ENCODE data around the gene UBFD1.

The UBFD1 gene

GRCh38 chr16:23552161-23552560 lies 5.4 kb upstream of the UBFD1 start:
- DNase-seq (ENCODE audit: low read depth), result no peak
- TF ChIP-seq CTCF (conservative IDR thresholded peaks at IDR 0.05; ENCODE audit: control insufficient read depth, insufficient read depth, low read depth, low read length), result no peak

GRCh38 chr16:23554536-23554935 lies 3.0 kb upstream of the UBFD1 start:
- H3K4me3 ChIP-seq (ENCODE audit: control insufficient read depth, low read depth, low read length), result no peak overlapping the region
- no peak for DNase-seq (ENCODE audit: low read depth)
- TF ChIP-seq CTCF (conservative IDR thresholded peaks at IDR 0.05; ENCODE audit: control insufficient read depth, insufficient read depth, low read depth, low read length), result no peak

More at GRCh38 chr16:23552161-23552560, 5.4 kb upstream of the UBFD1 start:
- H3K4me3 ChIP-seq (ENCODE audit: control insufficient read depth, low read depth, low read length), result no peak overlapping the region

- peak; percentile 56 for DNase-seq (ENCODE audit: low read depth)
- H3K4me3 ChIP-seq (ENCODE audit: control insufficient read depth, low read depth, low read length), result peak overlapping the region; percentile 92
- no peak for TF ChIP-seq CTCF (conservative IDR thresholded peaks at IDR 0.05; ENCODE audit: control insufficient read depth, insufficient read depth, low read depth, low read length)
Measured at GRCh38 chr16:23557779-23558702, 514 bp downstream of the UBFD1 start.

- DNase-seq (ENCODE audit: low read depth), result no peak
- no peak overlapping the region for H3K4me3 ChIP-seq (ENCODE audit: control insufficient read depth, low read depth, low read length)
- no peak for TF ChIP-seq CTCF (conservative IDR thresholded peaks at IDR 0.05; ENCODE audit: control insufficient read depth, insufficient read depth, low read depth, low read length)
Measured at GRCh38 chr16:23561586-23561985, 4.1 kb downstream of the UBFD1 start.

- DNase-seq (ENCODE audit: low read depth), result no peak
- TF ChIP-seq CTCF (conservative IDR thresholded peaks at IDR 0.05; ENCODE audit: control insufficient read depth, insufficient read depth, low read depth, low read length), result no peak
- H3K4me3 ChIP-seq (ENCODE audit: control insufficient read depth, low read depth, low read length), result no peak overlapping the region
Measured at GRCh38 chr16:23562505-23562904, 5.0 kb downstream of the UBFD1 start.

- no peak for TF ChIP-seq CTCF (conservative IDR thresholded peaks at IDR 0.05; ENCODE audit: control insufficient read depth, insufficient read depth, low read depth, low read length)
- H3K4me3 ChIP-seq (ENCODE audit: control insufficient read depth, low read depth, low read length), result no peak overlapping the region
- no peak for DNase-seq (ENCODE audit: low read depth)
Measured at GRCh38 chr16:23563186-23563585, 5.7 kb downstream of the UBFD1 start.

Data from fibroblast of mammary gland (primary cell).